Spleen (tissue), 11 donors: Measurements from ENCODE around the gene COL5A2. TPM values are rescaled to one million over a fixed set of nuclear protein-coding genes. Genes with fewer than 3 reads are reported as not detected.

Source experiments
- DNase-seq: peaks from one replicate; pipeline ENCODE4 v3.0.0-alpha.2; 2020
- H3K27ac ChIP-seq, 8 donors: fragments of 200-600 bp; sonication (generic) in 7 of 8; 1 replicate in 4 of 8; 2 replicates in 4 of 8; pipeline versions ENCODE4 v1.5.0 to v1.8.0; 2016 to 2021; ENCODE audit warnings: inconsistent platforms in 4 of 8, mild to moderate bottlenecking in 4 of 8, moderate library complexity in 1 of 8
- H3K27me3 ChIP-seq, 7 donors: fragments of 200-600 bp; sonication (generic) in 6 of 7; replicated peaks in 1 of 7; 1 replicate in 4 of 7; 2 replicates in 3 of 7; pipeline versions ENCODE4 v1.5.0 to v1.8.0; 2016 to 2021; ENCODE audit warnings: inconsistent platforms in 3 of 7, mild to moderate bottlenecking in 1 of 7
- H3K36me3 ChIP-seq, 6 donors: fragments of 200-600 bp; sonication (generic) in 5 of 6; 1 replicate in 4 of 6; 2 replicates in 2 of 6; pipeline versions ENCODE4 v1.5.0 to v1.8.0; 2016 to 2021; ENCODE audit warnings: inconsistent platforms in 2 of 6
- H3K4me1 ChIP-seq, 6 donors: fragments of 200-600 bp; sonication (generic) in 5 of 6; 1 replicate in 3 of 6; 2 replicates in 3 of 6; pipeline versions ENCODE4 v1.5.0 to v1.8.0; 2016 to 2021; ENCODE audit warnings: inconsistent platforms in 3 of 6
- H3K4me3 ChIP-seq, 8 donors: fragments of 200-600 bp; sonication (generic) in 7 of 8; 1 replicate in 4 of 8; 2 replicates in 4 of 8; pipeline versions ENCODE4 v1.5.0 to v1.8.0; 2016 to 2021; ENCODE audit warnings: inconsistent platforms in 4 of 8, mild to moderate bottlenecking in 4 of 8, moderate library complexity in 2 of 8
- H3K9me3 ChIP-seq, 8 donors: fragments of 200-600 bp; sonication (generic) in 7 of 8; 1 replicate in 4 of 8; 2 replicates in 4 of 8; pipeline versions ENCODE4 v1.5.0 to v1.8.0; 2016 to 2021; ENCODE audit warnings: inconsistent platforms in 4 of 8
- POLR2A ChIP-seq, 3 donors: fragments of 450-650 bp; IDR thresholded peaks; one replicate each; pipeline ENCODE4 v1.5.1; 2017; ENCODE audit warnings: antibody characterized with exemption in 3 of 3, mild to moderate bottlenecking in 1 of 3
- POLR2AphosphoS5 ChIP-seq, 3 donors: sonication (generic); formaldehyde crosslinking; IDR thresholded peaks; one replicate each; pipeline ENCODE4 v1.5.1; 2017; ENCODE audit warnings: antibody characterized with exemption in 3 of 3
- WGBS, 5 donors: extraction: QIAGEN DNeasy Blood & Tissue Kit in 3 of 5; methylation state at CpG; one replicate each; pipeline versions ENCODE4 v1.1.5 to v1.1.7; 2013 to 2018; 5-methylcytosine and 5-hydroxymethylcytosine counted together
- intact Hi-C: fragments of 100-400 bp; cut with DNase I; formaldehyde crosslinking; loops from one replicate; pipeline ENCODE4 v1.15.0; 2023; ENCODE audit warnings: low total_unique reads
- polyA plus RNA-seq, 3 donors: library from polyadenylated mRNA; stranded (reverse); fragments of 200-250 nt; gene quantifications; one replicate each; pipeline ENCODE4 v1.2.1, GENCODE V29; 2013
- total RNA-seq, 7 donors: library from RNA; depleted of rRNA in 3 of 7; stranded (reverse); fragments of >200 nt in 3 of 7; fragmentation: NEBNext Ultra II Directional in 4 of 7; extraction: Animal tissue kit (Norgen Biotek cat#: 25700) in 4 of 7; gene quantifications; one replicate each; pipeline versions ENCODE4 v1.1.0 to v1.2.1, GENCODE V29; 2016 to 2021
- TF ChIP-seq, protein P1 (sequence below), 11 experiments: fragments of 200-600 bp in 7 of 11; fragments of 450-650 bp in 4 of 11; sonication (generic) in 4 of 11; IDR thresholded peaks in 8 of 11; conservative IDR thresholded peaks in 3 of 11; 1 replicate in 7 of 11; 2 replicates in 4 of 11; pipeline versions ENCODE4 v1.4.0 to v1.8.0; 2016 to 2021; ENCODE audit warnings: antibody characterized with exemption in 11 of 11, inconsistent platforms in 4 of 11, mild to moderate bottlenecking in 1 of 11
- donor health status: healthy with polysubstance abuse.
- donor health status: DM: no; HTN: no; CAD: no; lungs with moderate emphysema.
- donor health status: DM: no; HTN: no; CAD: no.
- donor health status: Bipolar disorder and iron deficiency.
- donor health status: healthy.
- donor health status: DM: no; HTN: no; CAD: no.
- donor health status: DM: yes; HTN: yes; CAD: no.

The COL5A2 gene
- total and polyA plus RNA-seq, 10 donors: 3.4 to 35.7 (median 16.3) TPM

- no peaks in the 10 kb centered on the region for H3K27me3 ChIP-seq
- no peak overlapping the region for H3K4me3 ChIP-seq
- DNase-seq: no peak
- H3K9me3 ChIP-seq: no peaks in the 10 kb centered on the region
- no peaks in the 10 kb centered on the region for H3K4me1 ChIP-seq
- H3K36me3 ChIP-seq: no peaks in the 10 kb centered on the region
- H3K27ac ChIP-seq: no peak overlapping the region
- intact Hi-C loops: no loop called here
- TF ChIP-seq, protein P1, sequence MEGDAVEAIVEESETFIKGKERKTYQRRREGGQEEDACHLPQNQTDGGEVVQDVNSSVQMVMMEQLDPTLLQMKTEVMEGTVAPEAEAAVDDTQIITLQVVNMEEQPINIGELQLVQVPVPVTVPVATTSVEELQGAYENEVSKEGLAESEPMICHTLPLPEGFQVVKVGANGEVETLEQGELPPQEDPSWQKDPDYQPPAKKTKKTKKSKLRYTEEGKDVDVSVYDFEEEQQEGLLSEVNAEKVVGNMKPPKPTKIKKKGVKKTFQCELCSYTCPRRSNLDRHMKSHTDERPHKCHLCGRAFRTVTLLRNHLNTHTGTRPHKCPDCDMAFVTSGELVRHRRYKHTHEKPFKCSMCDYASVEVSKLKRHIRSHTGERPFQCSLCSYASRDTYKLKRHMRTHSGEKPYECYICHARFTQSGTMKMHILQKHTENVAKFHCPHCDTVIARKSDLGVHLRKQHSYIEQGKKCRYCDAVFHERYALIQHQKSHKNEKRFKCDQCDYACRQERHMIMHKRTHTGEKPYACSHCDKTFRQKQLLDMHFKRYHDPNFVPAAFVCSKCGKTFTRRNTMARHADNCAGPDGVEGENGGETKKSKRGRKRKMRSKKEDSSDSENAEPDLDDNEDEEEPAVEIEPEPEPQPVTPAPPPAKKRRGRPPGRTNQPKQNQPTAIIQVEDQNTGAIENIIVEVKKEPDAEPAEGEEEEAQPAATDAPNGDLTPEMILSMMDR (IDR thresholded peaks at IDR 0.05 in 8 of 11, conservative IDR thresholded peaks at IDR 0.05 in 3 of 11): no peak
- TF ChIP-seq POLR2A (IDR thresholded peaks at IDR 0.05) (no peak), POLR2AphosphoS5 (IDR thresholded peaks at IDR 0.05) (no peak)
Observed at GRCh38 chr2:189157456-189157855, 22.1 kb downstream of the COL5A2 start.

DNA sequence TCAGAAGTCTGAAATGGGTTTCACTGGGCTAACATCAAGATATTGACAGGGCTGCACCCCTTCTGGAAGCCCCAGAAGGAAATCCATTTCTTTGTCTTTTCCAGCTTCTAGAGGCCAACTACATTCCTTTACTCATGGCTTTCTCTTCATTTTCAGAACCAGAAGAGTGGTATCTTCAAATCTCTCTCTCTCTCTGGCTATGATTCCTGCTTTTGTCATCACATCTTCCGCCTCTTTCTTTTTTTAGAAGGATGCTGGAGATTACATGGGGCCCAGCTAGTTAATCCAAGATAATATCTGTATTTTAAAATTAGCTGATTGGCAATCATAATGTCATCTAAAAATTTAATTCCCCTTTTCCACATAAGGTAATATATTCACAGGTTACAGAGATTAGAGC is 23.8 kb downstream of the COL5A2 start:
- Histone ChIP-seq H3K4me3 (no peak overlapping the region), H3K27me3 (no peaks in the 10 kb centered on the region), H3K4me1 (no peaks in the 10 kb centered on the region), H3K9me3 (no peaks in the 10 kb centered on the region), H3K27ac (no peak overlapping the region), H3K36me3 (no peaks in the 10 kb centered on the region)
- DNase-seq: no peak
- TF ChIP-seq POLR2A (IDR thresholded peaks at IDR 0.05) (no peak), POLR2AphosphoS5 (IDR thresholded peaks at IDR 0.05) (no peak)
- TF ChIP-seq, protein P1 (IDR thresholded peaks at IDR 0.05 in 8 of 11, conservative IDR thresholded peaks at IDR 0.05 in 3 of 11): no peak
- intact Hi-C loops: no loop called here
- WGBS, 5 donors: 87 to 97% (median 91%) methylated on average over 1 of the region's 1 CpG

- H3K4me1 ChIP-seq: no peaks in the 10 kb centered on the region
- intact Hi-C loops: no loop called here
- no peak overlapping the region for H3K27ac ChIP-seq
- TF ChIP-seq POLR2AphosphoS5 (IDR thresholded peaks at IDR 0.05) (no peak), POLR2A (IDR thresholded peaks at IDR 0.05) (no peak)
- TF ChIP-seq, protein P1 (IDR thresholded peaks at IDR 0.05 in 8 of 11, conservative IDR thresholded peaks at IDR 0.05 in 3 of 11): no peak
- no peaks in the 10 kb centered on the region for H3K36me3 ChIP-seq
- DNase-seq: no peak
- no peaks in the 10 kb centered on the region for H3K9me3 ChIP-seq
- no peak overlapping the region for H3K4me3 ChIP-seq
- no peaks in the 10 kb centered on the region for H3K27me3 ChIP-seq
- whole genome bisulfite sequencing, 5 donors: 54 to 76% (median 72%) methylated on average over 2 of the region's 2 CpGs
Observed at GRCh38 chr2:189153619-189154018, 25.9 kb downstream of the COL5A2 start.

GRCh38 chr2:189152483-189152882 is 27.1 kb downstream of the COL5A2 start:
- intact Hi-C loops: no loop called here
- DNase-seq: no peak
- Histone ChIP-seq H3K27me3 (no peaks in the 10 kb centered on the region), H3K27ac (no peak overlapping the region), H3K9me3 (no peaks in the 10 kb centered on the region), H3K4me3 (no peak overlapping the region), H3K4me1 (no peaks in the 10 kb centered on the region), H3K36me3 (no peaks in the 10 kb centered on the region)
- 72 to 91% (median 84%) methylated on average over 3 of the region's 3 CpGs for WGBS, 5 donors
- no peak for TF ChIP-seq POLR2A (IDR thresholded peaks at IDR 0.05)
- no peak for TF ChIP-seq POLR2AphosphoS5 (IDR thresholded peaks at IDR 0.05)
- TF ChIP-seq, protein P1 (IDR thresholded peaks at IDR 0.05 in 8 of 11, conservative IDR thresholded peaks at IDR 0.05 in 3 of 11): no peak
